HG03066 (cell line): Measurements from ENCODE around the gene VMAC.

Experiments used
- ATAC-seq: cut with Tn5 transposase; IDR thresholded peaks from one replicate; pipeline ENCODE4 v1.9.1; 2021; ENCODE audit warnings: low read depth; ENCODE audit not compliant: unreplicated experiment

The VMAC gene

DNA sequence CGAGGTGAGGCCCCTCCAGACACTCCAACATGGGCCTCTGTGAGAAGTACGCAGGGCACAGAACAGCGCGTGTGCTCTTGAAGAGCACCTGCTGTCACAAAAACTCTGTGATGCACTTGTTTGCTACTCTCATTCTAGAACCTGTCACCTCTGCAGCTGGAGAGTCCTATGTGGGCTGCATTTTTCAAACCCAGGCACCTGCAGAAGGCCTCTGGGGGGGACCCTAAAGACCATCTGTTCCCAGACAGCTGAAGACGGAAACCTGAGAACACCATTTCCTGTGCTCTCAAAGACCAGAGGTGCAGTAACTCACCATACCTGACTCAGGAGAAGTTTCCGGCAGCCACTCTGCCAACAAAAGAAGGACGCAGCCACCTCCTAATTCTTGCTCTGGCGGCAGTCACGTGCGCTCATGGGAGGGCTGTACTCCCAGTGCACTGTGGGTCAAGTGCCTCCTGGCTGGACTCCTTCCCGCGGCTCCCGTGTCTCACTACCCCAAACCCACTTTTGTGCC is 45.2 kb downstream of the VMAC start:
- no peak for ATAC-seq

DNA sequence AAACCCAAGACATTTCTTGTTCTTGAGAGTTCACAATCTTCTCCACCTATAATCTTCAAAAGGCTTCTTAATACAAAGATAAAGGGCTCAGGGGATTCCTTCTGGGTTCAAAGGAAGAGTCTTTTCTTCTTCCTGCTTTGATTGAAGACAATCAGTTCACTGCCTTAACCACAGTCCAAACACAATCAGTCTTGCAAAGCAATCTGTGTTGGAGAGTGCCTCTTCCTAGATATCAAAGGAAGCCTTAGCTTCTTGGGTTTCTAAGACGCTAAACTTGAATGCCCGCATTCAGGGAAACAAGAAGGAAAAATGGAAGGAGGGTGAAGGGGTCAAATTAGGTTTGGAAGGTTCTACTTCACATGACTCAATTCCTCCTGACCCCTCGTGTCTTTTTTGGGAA is 46.1 kb downstream of the VMAC start:
- no peak for ATAC-seq

DNA sequence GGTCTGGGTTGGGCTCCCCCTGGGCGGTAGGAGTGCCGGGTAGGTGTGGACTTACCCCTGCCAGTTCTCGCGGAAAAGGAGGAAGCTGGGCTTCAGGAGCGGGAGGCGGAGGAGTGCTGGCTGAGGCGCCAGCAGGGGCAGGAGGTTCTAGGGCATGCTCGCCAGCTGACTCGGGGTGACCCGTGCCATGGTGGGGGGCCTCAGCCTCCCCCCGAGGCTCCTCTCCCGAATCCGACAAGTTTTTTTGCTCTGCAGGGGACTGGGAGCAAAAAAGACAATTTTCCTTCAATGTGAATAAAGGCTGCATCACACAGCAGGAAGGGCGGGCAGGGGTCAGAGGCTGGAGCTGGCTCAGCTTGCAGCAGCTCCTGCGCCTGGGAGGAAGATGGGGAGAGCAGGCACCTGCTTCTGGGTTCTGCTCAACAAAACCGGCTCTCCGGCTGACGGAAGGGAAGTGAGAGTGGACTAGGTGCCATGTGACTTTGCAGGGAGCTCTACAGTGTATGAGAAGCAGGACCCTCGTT is 46.7 kb downstream of the VMAC start:
- no peak for ATAC-seq

GRCh38 chr19:5952193-5953029 is 47.7 kb downstream of the VMAC start:
- no peak for ATAC-seq

DNA sequence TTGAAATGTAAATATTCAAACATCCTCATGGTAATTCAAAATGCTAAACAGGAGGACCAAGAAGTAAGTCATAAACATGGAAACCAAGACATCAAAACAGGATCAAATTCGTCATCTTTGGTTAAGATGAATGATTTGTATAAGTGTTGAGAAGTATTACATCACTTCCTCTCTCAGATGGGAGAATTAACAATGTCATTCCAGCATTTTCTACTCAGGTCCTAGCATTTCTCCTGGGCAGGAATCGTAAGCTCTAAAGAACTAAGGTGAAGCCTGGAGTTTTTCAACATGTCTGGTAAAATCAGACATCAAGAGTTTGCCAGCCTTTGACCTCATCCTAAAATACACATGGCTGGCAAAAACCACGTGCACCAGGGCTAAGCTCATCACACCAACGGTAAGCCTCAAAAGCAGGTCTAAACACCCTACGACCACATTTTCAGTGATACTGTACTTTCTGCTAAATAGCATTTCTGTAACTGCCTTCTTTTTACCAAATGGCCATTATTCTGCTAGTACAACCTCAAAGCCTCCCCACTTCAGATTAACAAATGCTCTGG is 48.4 kb downstream of the VMAC start:
- no peak for ATAC-seq

GRCh38 chr19:5953680-5954213 is 49.1 kb downstream of the VMAC start:
- ATAC-seq: no peak

DNA sequence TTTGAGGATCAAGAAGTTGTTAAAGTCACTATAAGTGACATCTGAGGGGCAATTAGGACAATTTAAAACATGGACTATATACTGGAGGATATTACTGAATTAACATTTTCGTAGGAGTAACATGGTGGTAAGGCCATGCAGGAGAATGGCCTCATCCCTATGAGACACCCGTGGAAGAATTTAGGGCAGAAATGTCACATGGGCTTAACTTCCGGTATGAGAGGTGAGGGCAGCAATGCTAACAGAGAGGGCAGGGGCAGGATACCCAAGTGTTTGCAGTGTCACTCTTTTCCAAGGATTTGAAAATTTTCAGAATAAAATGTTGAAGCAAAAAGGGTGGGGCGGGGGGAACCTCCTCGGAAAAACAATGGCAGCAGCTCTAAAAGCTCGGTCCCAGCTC is 49.6 kb downstream of the VMAC start:
- no peak for ATAC-seq

DNA sequence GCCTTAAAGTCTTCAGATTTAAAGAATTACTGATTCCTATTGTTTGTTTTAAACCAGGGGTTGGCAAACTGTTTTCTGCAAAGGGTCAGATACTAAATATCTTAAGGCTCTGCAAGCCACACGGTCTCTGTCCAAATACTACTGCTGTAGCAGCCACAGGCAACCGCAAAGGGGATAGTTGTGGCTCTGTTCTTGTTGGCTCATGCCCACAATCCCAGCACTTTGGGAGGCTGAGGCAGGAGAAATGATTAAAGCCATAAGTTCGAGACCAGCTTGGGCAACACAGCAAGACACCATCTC is 50.9 kb downstream of the VMAC start:
- ATAC-seq: no peak

- ATAC-seq: no peak
These were observed 51.7 kb downstream of the VMAC start for GRCh38 chr19:5956323-5956722.

GRCh38 chr19:5956728-5957127 is 52.1 kb downstream of the VMAC start:
- ATAC-seq: no peak

- ATAC-seq: no peak
These were observed 52.5 kb downstream of the VMAC start for GRCh38 chr19:5957170-5957569.

DNA sequence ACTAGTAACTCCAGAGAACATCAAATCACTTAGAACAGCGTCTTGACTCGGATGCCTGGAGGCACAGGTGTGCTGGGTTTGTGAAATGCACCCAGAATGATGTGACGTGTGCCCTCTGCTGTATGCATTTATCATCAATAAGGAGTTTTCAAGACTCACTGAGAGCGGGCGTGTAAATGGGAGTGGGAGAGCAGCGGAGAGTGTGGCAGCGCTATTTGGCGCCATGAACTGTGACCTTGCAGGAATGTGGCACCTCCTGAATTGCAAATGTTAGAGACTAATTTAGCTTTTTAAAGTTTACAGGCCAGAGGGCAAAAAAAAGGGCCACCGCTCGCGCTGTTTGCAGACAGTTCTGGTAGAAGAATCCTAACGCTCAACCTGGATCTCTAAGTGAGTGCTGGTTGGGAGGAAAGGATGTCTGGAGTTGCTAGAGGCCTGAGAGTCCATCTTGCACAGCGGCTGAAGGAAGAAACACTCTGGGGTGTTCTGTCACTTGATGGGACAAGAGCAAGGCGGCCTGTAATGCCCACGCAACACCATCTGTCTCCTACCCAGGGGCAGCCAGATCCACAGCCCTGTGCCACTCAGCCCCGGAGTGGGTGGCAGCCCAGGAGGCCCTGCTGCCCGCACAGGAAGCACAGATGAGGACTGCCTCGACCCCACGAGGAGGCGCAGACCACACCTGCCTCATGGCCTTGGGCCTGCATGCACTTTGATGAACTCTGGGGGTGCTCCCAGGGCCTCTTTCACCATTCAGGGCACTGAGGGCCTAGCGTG is 53.6 kb downstream of the VMAC start:
- no peak for ATAC-seq

DNA sequence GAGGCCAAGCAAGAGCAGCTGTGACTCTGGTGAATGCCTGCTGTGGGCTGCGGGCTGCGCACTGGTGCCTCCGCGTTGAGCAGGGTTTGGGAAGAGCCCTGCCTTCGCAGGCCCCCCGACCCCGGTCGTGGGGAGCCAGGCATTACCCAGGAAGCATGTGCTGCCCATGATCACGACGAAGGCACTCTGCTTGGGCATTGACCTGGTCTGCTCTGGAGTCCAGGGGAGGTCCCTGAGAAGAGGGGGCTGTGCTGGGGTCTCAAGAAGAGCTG is 54.1 kb downstream of the VMAC start:
- ATAC-seq: no peak

- ATAC-seq: no peak
These were observed 54.8 kb downstream of the VMAC start for GRCh38 chr19:5959260-5960004.
